ENCODE measurements around the gene ZMYND8.

The ZMYND8 gene

DNA sequence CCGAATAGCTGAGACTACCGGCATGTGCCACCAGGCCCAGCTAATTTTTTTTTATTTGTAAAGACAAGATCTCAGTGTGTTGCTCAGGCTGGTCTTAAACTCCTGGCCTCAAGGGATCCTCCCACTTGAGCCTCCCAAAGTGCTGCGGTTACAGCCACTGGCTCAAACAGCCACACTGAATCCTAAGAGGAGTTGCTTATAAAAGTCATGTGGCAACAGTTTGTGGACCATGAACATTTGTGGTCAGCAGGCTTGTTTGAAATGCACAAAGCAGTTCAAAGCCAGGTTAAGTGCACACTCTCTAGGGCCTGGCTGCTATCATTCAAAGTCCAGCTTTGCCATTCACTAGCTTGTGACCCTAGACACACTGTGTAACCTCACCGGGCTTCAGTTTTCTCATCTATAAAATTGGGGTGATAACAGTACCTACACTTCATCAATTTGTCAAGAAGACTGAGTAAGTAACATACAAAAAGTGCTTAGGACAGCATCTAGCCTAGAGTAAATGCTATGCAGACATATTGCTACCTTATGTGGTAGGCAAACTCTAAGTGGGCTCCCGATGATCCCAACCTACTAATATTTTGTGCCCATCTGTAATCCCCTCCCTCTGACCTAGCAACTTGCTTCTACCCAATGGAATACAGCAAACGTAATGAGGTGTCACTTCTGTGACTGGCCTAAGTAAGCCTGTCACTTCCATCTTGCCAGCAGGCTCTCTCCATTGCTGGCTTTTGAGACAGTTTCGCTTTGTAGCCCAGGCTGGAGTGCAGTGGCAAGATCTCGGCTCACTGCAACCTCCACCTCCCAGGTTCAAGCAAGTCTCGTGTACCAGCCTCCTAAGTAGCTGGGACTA lies 122.9 kb downstream of the ZMYND8 start:
- ChIA-PET CTCF (interaction anchor here (1.1 kb wide), 1 partner anchor 149 kb away, joined by 3 read pairs; no protein-coding TSS in a partner anchor), POLR2A (no interaction called here)
- TF ChIP-seq BHLHE40 (IDR thresholded peaks at IDR 0.05; ENCODE audit: borderline replicate concordance) (no peak), L3MBTL2 (conservative IDR thresholded peaks at IDR 0.05) (no peak)
- DNase-seq (ENCODE audit: extremely low spot score) = no peak

DNA sequence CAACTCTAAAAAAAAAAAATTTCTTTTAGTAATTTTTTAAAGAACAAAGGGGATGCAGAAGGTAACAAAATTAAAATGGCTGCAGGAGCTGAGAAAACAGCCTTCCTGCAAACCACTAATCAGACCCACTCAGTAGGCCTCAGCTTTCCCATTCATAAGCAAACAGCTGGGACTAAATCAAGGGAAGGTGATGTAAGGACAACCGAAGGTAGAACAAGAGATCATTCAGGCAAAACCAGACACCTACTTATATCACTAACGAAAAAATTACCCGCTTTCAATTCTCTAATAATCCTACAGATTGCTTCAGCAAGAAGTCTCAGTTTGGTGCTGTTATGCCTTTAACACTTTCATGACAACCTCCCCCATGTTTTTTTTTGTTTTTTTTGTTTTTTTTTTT lies 124.0 kb downstream of the ZMYND8 start:
- POLR2A ChIA-PET = no interaction called here
- CTCF ChIA-PET = interaction anchor here (1.2 kb wide), 1 partner anchor 151 kb away, joined by 3 read pairs; no protein-coding TSS in a partner anchor
- DNase-seq (ENCODE audit: extremely low spot score) = no peak
- TF ChIP-seq BHLHE40 (IDR thresholded peaks at IDR 0.05; ENCODE audit: borderline replicate concordance) = no peak
- TF ChIP-seq TARDBP (IDR thresholded peaks at IDR 0.05) = no peak
- TF ChIP-seq ZNF384 (IDR thresholded peaks at IDR 0.05) = no peak

DNA sequence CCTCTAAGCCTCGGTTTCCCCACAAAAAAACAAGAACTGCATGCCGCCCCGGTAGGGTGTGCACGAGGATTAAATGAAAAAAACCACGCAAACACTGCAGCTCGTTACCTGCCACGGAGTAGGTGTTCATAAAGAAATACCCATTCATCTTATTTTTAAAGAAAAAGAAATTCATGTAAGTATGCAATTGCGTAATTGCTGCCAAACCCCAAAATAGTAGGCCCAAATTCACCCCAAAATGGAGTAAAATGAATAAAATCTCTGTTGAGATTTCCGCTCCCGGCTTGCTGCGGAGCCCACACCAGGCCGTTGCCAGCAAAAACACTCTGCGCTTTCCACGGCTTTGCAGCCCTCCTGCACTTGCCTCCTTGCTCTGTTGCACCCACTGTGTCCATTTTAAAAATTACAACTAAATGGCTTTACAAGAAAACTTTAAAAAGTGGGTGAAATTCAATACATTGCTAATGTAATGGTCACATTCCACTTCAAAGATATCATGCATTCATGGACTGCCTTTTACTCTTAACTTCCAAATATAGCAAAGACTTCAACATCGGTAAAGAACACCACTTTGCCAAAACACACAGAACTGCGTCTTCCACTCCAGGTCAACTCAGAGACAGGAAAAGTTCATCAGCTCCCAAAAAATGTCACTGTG lies 125.0 kb downstream of the ZMYND8 start:
- no peak for DNase-seq (ENCODE audit: extremely low spot score)
- POLR2A ChIA-PET = no interaction called here
- TF ChIP-seq FOXM1 (IDR thresholded peaks at IDR 0.05; ENCODE audit: borderline replicate concordance) (no peak), ARNT (IDR thresholded peaks at IDR 0.05) (no peak), SUZ12 (IDR thresholded peaks at IDR 0.05) (no peak), FOXA1 (IDR thresholded peaks at IDR 0.05) (no peak), FOXK2 (IDR thresholded peaks at IDR 0.05) (no peak), ELF4 (IDR thresholded peaks at IDR 0.05) (no peak), HDGF (IDR thresholded peaks at IDR 0.05; ENCODE audit: borderline replicate concordance) (no peak), LEF1 (IDR thresholded peaks at IDR 0.05; ENCODE audit: borderline replicate concordance) (no peak), CTBP1 (IDR thresholded peaks at IDR 0.05; ENCODE audit: borderline replicate concordance) (no peak), TARDBP (IDR thresholded peaks at IDR 0.05) (no peak), ZNF384 (IDR thresholded peaks at IDR 0.05) (no peak), BHLHE40 (IDR thresholded peaks at IDR 0.05; ENCODE audit: borderline replicate concordance) (no peak), L3MBTL2 (conservative IDR thresholded peaks at IDR 0.05) (no peak), NFRKB (IDR thresholded peaks at IDR 0.05) (no peak), SP1 (IDR thresholded peaks at IDR 0.05) (no peak)
- TF ChIP-seq, protein P1, sequence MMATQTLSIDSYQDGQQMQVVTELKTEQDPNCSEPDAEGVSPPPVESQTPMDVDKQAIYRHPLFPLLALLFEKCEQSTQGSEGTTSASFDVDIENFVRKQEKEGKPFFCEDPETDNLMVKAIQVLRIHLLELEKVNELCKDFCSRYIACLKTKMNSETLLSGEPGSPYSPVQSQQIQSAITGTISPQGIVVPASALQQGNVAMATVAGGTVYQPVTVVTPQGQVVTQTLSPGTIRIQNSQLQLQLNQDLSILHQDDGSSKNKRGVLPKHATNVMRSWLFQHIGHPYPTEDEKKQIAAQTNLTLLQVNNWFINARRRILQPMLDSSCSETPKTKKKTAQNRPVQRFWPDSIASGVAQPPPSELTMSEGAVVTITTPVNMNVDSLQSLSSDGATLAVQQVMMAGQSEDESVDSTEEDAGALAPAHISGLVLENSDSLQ (IDR thresholded peaks at IDR 0.05) = no peak
- CTCF ChIA-PET = interaction anchor here (1.2 kb wide), 1 partner anchor 153 kb away, joined by 3 read pairs; no protein-coding TSS in a partner anchor

DNA sequence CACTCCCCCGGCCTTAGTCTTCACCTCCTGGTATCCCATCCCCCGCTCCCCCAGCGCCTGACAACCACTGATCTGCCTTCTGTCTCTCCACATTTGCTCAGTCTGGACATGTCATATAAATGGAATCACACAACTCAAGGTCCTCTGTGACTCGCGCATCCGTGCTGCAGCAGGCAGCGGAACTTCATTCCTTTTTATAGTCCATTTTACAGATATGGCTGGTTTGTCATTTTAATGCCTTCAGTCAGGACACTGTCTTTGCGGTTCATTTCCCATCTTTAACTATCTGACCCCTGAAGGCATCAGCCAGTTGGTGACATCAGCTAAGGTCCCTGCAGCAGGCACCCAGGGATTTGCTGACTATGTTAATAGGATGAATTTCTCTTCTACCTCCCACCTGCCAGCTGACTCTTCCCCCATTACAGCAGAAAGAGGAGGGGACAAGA lies 125.7 kb downstream of the ZMYND8 start:
- ChIA-PET POLR2A (no interaction called here), CTCF (no interaction called here)
- TF ChIP-seq ARNT (IDR thresholded peaks at IDR 0.05) (no peak), FOXK2 (IDR thresholded peaks at IDR 0.05) (no peak), HDGF (IDR thresholded peaks at IDR 0.05; ENCODE audit: borderline replicate concordance) (no peak), SUZ12 (IDR thresholded peaks at IDR 0.05) (no peak), ELF4 (IDR thresholded peaks at IDR 0.05) (no peak), ZNF384 (IDR thresholded peaks at IDR 0.05) (no peak)
- TF ChIP-seq, protein P1 (IDR thresholded peaks at IDR 0.05) = no peak
- DNase-seq (ENCODE audit: extremely low spot score) = no peak

DNA sequence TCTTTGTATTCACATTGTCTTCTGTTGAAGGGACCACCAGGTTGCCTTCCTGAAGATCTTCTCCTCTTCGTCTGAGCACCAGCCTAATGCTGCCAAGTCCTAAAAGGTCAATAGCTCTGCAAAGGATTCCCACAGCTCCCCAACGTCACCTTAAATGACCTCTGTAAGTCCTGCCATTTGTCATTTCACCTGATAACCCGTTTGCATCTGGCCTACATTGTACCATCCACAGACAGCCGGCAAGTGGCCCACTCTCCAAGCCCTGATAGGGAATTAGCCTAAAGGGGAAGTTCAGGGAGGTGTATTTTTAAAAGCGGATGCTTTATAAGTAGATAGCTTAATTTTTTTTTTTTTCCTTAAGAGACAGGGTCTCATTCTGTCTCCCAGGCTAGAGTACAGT lies 127.8 kb downstream of the ZMYND8 start:
- no peak for DNase-seq (ENCODE audit: extremely low spot score)
- TF ChIP-seq CTBP1 (IDR thresholded peaks at IDR 0.05; ENCODE audit: borderline replicate concordance) = no peak
- TF ChIP-seq L3MBTL2 (conservative IDR thresholded peaks at IDR 0.05) = no peak
- no peak for TF ChIP-seq BHLHE40 (IDR thresholded peaks at IDR 0.05; ENCODE audit: borderline replicate concordance)
- ChIA-PET CTCF (interaction anchor here (1.1 kb wide), 1 partner anchor 155 kb away, joined by 5 read pairs; no protein-coding TSS in a partner anchor), POLR2A (no interaction called here)

DNA sequence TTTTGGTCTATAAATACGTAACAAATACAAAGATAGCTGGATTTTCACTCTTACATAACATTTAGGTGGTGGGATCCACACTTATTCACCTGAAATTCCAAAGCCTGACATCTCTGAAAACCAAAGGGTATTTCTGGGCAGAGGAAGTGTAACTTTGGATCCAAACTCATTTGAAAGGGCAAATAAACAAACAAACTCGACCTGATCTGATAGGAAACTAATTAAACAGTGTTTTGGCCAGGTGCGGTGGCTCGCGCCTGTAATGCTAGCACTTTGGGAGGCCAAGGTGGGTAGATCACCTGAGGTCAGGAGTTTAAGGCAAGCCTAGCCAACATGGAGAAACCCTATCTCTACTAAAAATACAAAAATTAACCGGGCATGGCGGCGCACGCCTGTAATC lies 128.9 kb downstream of the ZMYND8 start:
- ChIA-PET POLR2A (no interaction called here), CTCF (no interaction called here)
- TF ChIP-seq BHLHE40 (IDR thresholded peaks at IDR 0.05; ENCODE audit: borderline replicate concordance) (no peak), ARNT (IDR thresholded peaks at IDR 0.05) (no peak), TARDBP (IDR thresholded peaks at IDR 0.05) (no peak), SUZ12 (IDR thresholded peaks at IDR 0.05) (no peak), CTBP1 (IDR thresholded peaks at IDR 0.05; ENCODE audit: borderline replicate concordance) (no peak), FOXM1 (IDR thresholded peaks at IDR 0.05; ENCODE audit: borderline replicate concordance) (no peak), ZNF384 (IDR thresholded peaks at IDR 0.05) (no peak), HDGF (IDR thresholded peaks at IDR 0.05; ENCODE audit: borderline replicate concordance) (no peak)
- no peak for DNase-seq (ENCODE audit: extremely low spot score)

DNA sequence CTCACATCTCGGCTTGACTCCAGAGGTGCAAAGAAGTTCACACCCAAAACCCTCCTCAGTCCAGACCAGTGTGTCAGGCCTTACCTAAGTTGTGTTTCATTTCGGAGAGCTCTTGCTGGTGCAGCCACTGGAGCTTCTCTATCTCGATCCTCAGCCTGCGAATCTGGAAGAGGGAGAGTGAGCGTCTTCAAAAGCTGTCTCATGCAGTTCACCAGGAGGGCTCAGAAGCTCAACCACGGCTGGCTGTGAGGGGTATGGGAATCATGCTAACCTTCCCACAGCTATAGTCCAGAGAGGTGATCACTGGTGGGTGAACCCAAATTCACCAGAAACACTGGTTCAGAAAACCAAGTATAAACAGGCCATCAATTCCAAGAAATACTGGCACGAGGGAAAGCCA lies 129.4 kb downstream of the ZMYND8 start:
- no peak for DNase-seq (ENCODE audit: extremely low spot score)
- ChIA-PET CTCF (interaction anchor here (0.7 kb wide), 1 partner anchor 73 kb away, joined by 3 read pairs; no protein-coding TSS in a partner anchor), POLR2A (no interaction called here)
- TF ChIP-seq ELF4 (IDR thresholded peaks at IDR 0.05) (no peak), CTBP1 (IDR thresholded peaks at IDR 0.05; ENCODE audit: borderline replicate concordance) (no peak), L3MBTL2 (conservative IDR thresholded peaks at IDR 0.05) (no peak), NFRKB (IDR thresholded peaks at IDR 0.05) (no peak), SP1 (IDR thresholded peaks at IDR 0.05) (no peak), FOXA1 (IDR thresholded peaks at IDR 0.05) (no peak), FOXM1 (IDR thresholded peaks at IDR 0.05; ENCODE audit: borderline replicate concordance) (no peak), ARNT (IDR thresholded peaks at IDR 0.05) (no peak), BHLHE40 (IDR thresholded peaks at IDR 0.05; ENCODE audit: borderline replicate concordance) (no peak), ZNF384 (IDR thresholded peaks at IDR 0.05) (no peak), TARDBP (IDR thresholded peaks at IDR 0.05) (no peak), SUZ12 (IDR thresholded peaks at IDR 0.05) (no peak), HDGF (IDR thresholded peaks at IDR 0.05; ENCODE audit: borderline replicate concordance) (no peak), LEF1 (IDR thresholded peaks at IDR 0.05; ENCODE audit: borderline replicate concordance) (no peak), FOXK2 (IDR thresholded peaks at IDR 0.05) (no peak)
- TF ChIP-seq, protein P1 (IDR thresholded peaks at IDR 0.05) = no peak
